ENCODE data around the gene ADGRD1.
A peak's percentile ranks its signal among the peaks of the same experiment; 100 is the strongest.

The ADGRD1 gene

GRCh38 chr12:131137009-131137835 is 183.5 kb downstream of the ADGRD1 start:
- DNase-seq (ENCODE audit: low spot score) = no peak

GRCh38 chr12:131137836-131138637 is 184.3 kb downstream of the ADGRD1 start:
- peak; percentile 57 for DNase-seq (ENCODE audit: low spot score)

- DNase-seq (ENCODE audit: low spot score) = no peak
These were observed 185.1 kb downstream of the ADGRD1 start for GRCh38 chr12:131138638-131139362.

- no peak for DNase-seq (ENCODE audit: low spot score)
These were observed 185.8 kb downstream of the ADGRD1 start for GRCh38 chr12:131139363-131140068.

GRCh38 chr12:131140069-131140435 is 186.3 kb downstream of the ADGRD1 start:
- no peak for DNase-seq (ENCODE audit: low spot score)

- no peak for DNase-seq (ENCODE audit: low spot score)
These were observed 187.0 kb downstream of the ADGRD1 start for GRCh38 chr12:131140697-131141096.

- no peak for DNase-seq (ENCODE audit: low spot score)
These were observed 187.8 kb downstream of the ADGRD1 start for GRCh38 chr12:131141514-131141913.

GRCh38 chr12:131142891-131143657 is 189.4 kb downstream of the ADGRD1 start:
- no peak for DNase-seq (ENCODE audit: low spot score)

- no peak for DNase-seq (ENCODE audit: low spot score)
These were observed 192.5 kb downstream of the ADGRD1 start for GRCh38 chr12:131146173-131146675.

GRCh38 chr12:131147293-131147692 is 193.6 kb downstream of the ADGRD1 start:
- no peak for DNase-seq (ENCODE audit: low spot score)

- DNase-seq (ENCODE audit: low spot score) = no peak
These were observed 194.2 kb downstream of the ADGRD1 start for GRCh38 chr12:131147894-131148293.

GRCh38 chr12:131151558-131152345 is 198.0 kb downstream of the ADGRD1 start:
- no peak for DNase-seq (ENCODE audit: low spot score)

GRCh38 chr12:131152587-131152986 is 198.9 kb downstream of the ADGRD1 start:
- DNase-seq (ENCODE audit: low spot score) = no peak

- DNase-seq (ENCODE audit: low spot score) = no peak
These were observed 199.3 kb downstream of the ADGRD1 start for GRCh38 chr12:131153016-131153415.

GRCh38 chr12:131153956-131154355 is 200.2 kb downstream of the ADGRD1 start:
- no peak for DNase-seq (ENCODE audit: low spot score)

GRCh38 chr12:131155131-131155530 is 201.4 kb downstream of the ADGRD1 start:
- DNase-seq (ENCODE audit: low spot score) = no peak

GRCh38 chr12:131157743-131158142 is 204.0 kb downstream of the ADGRD1 start:
- no peak for DNase-seq (ENCODE audit: low spot score)

- no peak for DNase-seq (ENCODE audit: low spot score)
These were observed 206.0 kb downstream of the ADGRD1 start for GRCh38 chr12:131159660-131160059.

- DNase-seq (ENCODE audit: low spot score) = no peak
These were observed 208.4 kb downstream of the ADGRD1 start for GRCh38 chr12:131162113-131162512.

GRCh38 chr12:131163189-131163738 is 209.6 kb downstream of the ADGRD1 start:
- no peak for DNase-seq (ENCODE audit: low spot score)

Data from GM03348 (cell line).